ENCODE measurements around the gene FAF1.

FAF1 gene

DNA sequence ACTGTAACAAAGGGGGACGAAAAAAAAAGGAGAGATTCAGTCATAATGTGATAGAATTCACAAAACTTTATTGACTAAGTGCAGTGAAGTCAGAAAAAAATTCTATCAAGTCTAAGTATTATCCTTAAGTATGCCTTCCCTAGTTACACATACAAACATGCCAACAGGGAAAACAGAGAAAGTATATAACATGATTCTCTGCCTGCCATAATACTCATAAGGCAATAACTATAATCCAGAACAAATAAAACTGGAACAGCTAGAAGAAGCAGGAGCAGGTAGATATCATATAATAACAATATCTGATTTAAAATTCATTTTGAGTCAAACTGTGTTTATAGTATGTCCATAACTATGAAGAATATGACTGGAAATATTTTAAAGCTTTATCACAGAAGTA, 184.3 kb downstream of the FAF1 start:
- no peak overlapping the region for H3K4me3 ChIP-seq (ENCODE audit: low read depth, low read length)
- ChIA-PET POLR2A (no interaction called here), CTCF (interaction anchor here (0.6 to 4.3 kb wide), 11 partner anchors 8 to 510 kb away, joined by 3 to 58 read pairs (median 6); no protein-coding TSS in a partner anchor)
- no peak for TF ChIP-seq ZNF707 (tag by site-specific recombination; IDR thresholded peaks at IDR 0.05)
- no peaks in the 10 kb centered on the region for H3K9me3 ChIP-seq (ENCODE audit: control insufficient read depth, insufficient read depth, low read depth, low read length)
- H3K36me3 ChIP-seq (ENCODE audit: control insufficient read depth in 2 of 2, insufficient read depth in 1 of 2, low read length in 2 of 2) = peaks cover 0 to 6% of the 10 kb centered on the region in 2 experiments; a peak in 1 of 3 replicates
- H3K27ac ChIP-seq (ENCODE audit: extremely low read depth, low read depth, low read length) = no peak overlapping the region
- no peaks in the 10 kb centered on the region for H3K4me1 ChIP-seq (ENCODE audit: control insufficient read depth, insufficient read depth, low read length)

DNA sequence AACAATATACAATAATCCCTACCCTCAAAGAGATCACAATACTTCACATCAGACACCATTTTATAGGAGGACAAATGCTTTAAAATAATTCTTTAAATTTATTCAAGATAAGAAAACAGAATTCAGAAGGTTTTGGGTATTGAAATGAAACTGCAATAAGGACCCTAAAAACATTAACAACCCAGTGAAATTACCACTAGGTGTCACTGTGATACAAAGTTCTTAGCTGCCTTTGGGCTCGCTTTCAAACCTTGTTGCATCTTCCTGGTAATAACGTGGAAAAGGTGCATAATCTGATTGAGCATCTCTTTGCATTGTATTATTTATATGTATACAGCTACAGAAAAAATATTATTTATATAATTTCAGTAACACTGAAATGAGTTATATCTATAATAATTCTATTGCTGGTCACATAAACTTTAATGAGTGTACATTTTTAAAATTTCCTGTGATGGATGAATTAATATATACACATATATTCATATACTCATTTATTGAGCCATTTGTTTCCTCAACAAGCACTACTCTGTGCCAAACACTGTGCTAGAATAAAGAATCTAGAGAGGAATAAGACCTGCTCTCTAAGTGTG, 185.2 kb downstream of the FAF1 start:
- POLR2A ChIA-PET = interaction anchor here (1.2 kb wide), 1 partner anchor 185 kb away, joined by 5 read pairs; the partner anchor contains the start of gene FAF1
- Histone ChIP-seq H3K27ac (ENCODE audit: extremely low read depth, low read depth, low read length) (no peak overlapping the region), H3K36me3 (ENCODE audit: control insufficient read depth in 2 of 2, insufficient read depth in 1 of 2, low read length in 2 of 2) (no peaks in the 10 kb centered on the region), H3K4me3 (ENCODE audit: low read depth, low read length) (no peak overlapping the region), H3K4me1 (ENCODE audit: control insufficient read depth, insufficient read depth, low read length) (no peaks in the 10 kb centered on the region), H3K9me3 (ENCODE audit: control insufficient read depth, insufficient read depth, low read depth, low read length) (no peaks in the 10 kb centered on the region)
- CTCF ChIA-PET = interaction anchor here (0.7 to 4.3 kb wide), 35 partner anchors 8 to 539 kb away, joined by 3 to 58 read pairs (median 4); partner anchors contain the start of gene FAF1
- no peak for TF ChIP-seq MZF1 (tag by site-specific recombination; IDR thresholded peaks at IDR 0.05; ENCODE audit: borderline replicate concordance)
- 0 out of 2 replicates have a peak, but pooled peaks have one; percentile 19 for TF ChIP-seq ZNF501 (tag by site-specific recombination; IDR thresholded peaks at IDR 0.05)
- TF ChIP-seq ZNF174 (tag by site-specific recombination; IDR thresholded peaks at IDR 0.05) = no peak
- TF ChIP-seq, protein P1, sequence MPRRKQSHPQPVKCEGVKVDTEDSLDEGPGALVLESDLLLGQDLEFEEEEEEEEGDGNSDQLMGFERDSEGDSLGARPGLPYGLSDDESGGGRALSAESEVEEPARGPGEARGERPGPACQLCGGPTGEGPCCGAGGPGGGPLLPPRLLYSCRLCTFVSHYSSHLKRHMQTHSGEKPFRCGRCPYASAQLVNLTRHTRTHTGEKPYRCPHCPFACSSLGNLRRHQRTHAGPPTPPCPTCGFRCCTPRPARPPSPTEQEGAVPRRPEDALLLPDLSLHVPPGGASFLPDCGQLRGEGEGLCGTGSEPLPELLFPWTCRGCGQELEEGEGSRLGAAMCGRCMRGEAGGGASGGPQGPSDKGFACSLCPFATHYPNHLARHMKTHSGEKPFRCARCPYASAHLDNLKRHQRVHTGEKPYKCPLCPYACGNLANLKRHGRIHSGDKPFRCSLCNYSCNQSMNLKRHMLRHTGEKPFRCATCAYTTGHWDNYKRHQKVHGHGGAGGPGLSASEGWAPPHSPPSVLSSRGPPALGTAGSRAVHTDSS (tag by site-specific recombination; IDR thresholded peaks at IDR 0.05) = no peak
- TF ChIP-seq ZNF747 (tag by site-specific recombination; IDR thresholded peaks at IDR 0.05) = no peak
- TF ChIP-seq, protein P2, sequence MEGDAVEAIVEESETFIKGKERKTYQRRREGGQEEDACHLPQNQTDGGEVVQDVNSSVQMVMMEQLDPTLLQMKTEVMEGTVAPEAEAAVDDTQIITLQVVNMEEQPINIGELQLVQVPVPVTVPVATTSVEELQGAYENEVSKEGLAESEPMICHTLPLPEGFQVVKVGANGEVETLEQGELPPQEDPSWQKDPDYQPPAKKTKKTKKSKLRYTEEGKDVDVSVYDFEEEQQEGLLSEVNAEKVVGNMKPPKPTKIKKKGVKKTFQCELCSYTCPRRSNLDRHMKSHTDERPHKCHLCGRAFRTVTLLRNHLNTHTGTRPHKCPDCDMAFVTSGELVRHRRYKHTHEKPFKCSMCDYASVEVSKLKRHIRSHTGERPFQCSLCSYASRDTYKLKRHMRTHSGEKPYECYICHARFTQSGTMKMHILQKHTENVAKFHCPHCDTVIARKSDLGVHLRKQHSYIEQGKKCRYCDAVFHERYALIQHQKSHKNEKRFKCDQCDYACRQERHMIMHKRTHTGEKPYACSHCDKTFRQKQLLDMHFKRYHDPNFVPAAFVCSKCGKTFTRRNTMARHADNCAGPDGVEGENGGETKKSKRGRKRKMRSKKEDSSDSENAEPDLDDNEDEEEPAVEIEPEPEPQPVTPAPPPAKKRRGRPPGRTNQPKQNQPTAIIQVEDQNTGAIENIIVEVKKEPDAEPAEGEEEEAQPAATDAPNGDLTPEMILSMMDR (tag by site-specific recombination; IDR thresholded peaks at IDR 0.05) = 0 out of 2 replicates have a peak, but pooled peaks have one; percentile 22
- no peak for TF ChIP-seq ZNF621 (tag by site-specific recombination; IDR thresholded peaks at IDR 0.05)
- no peak for TF ChIP-seq ZNF677 (tag by site-specific recombination; IDR thresholded peaks at IDR 0.05)
- TF ChIP-seq SCRT2 (tag by site-specific recombination; IDR thresholded peaks at IDR 0.05) = peak; percentile 85
- TF ChIP-seq IKZF3 (tag by site-specific recombination; IDR thresholded peaks at IDR 0.05) = peak; percentile 60; the same call in 1 of the 2 replicates
- TF ChIP-seq ZNF660 (tag by site-specific recombination; IDR thresholded peaks at IDR 0.05) = peak; percentile 82
- TF ChIP-seq ZNF654 (tag by site-specific recombination; IDR thresholded peaks at IDR 0.05; ENCODE audit: low read depth) = peak; percentile 78
- TF ChIP-seq TRIM28 (IDR thresholded peaks at IDR 0.05; ENCODE audit: borderline replicate concordance, low read length) = no peak
- no peak for TF ChIP-seq ZNF280D (tag by site-specific recombination; IDR thresholded peaks at IDR 0.05)
- TF ChIP-seq, protein P3, sequence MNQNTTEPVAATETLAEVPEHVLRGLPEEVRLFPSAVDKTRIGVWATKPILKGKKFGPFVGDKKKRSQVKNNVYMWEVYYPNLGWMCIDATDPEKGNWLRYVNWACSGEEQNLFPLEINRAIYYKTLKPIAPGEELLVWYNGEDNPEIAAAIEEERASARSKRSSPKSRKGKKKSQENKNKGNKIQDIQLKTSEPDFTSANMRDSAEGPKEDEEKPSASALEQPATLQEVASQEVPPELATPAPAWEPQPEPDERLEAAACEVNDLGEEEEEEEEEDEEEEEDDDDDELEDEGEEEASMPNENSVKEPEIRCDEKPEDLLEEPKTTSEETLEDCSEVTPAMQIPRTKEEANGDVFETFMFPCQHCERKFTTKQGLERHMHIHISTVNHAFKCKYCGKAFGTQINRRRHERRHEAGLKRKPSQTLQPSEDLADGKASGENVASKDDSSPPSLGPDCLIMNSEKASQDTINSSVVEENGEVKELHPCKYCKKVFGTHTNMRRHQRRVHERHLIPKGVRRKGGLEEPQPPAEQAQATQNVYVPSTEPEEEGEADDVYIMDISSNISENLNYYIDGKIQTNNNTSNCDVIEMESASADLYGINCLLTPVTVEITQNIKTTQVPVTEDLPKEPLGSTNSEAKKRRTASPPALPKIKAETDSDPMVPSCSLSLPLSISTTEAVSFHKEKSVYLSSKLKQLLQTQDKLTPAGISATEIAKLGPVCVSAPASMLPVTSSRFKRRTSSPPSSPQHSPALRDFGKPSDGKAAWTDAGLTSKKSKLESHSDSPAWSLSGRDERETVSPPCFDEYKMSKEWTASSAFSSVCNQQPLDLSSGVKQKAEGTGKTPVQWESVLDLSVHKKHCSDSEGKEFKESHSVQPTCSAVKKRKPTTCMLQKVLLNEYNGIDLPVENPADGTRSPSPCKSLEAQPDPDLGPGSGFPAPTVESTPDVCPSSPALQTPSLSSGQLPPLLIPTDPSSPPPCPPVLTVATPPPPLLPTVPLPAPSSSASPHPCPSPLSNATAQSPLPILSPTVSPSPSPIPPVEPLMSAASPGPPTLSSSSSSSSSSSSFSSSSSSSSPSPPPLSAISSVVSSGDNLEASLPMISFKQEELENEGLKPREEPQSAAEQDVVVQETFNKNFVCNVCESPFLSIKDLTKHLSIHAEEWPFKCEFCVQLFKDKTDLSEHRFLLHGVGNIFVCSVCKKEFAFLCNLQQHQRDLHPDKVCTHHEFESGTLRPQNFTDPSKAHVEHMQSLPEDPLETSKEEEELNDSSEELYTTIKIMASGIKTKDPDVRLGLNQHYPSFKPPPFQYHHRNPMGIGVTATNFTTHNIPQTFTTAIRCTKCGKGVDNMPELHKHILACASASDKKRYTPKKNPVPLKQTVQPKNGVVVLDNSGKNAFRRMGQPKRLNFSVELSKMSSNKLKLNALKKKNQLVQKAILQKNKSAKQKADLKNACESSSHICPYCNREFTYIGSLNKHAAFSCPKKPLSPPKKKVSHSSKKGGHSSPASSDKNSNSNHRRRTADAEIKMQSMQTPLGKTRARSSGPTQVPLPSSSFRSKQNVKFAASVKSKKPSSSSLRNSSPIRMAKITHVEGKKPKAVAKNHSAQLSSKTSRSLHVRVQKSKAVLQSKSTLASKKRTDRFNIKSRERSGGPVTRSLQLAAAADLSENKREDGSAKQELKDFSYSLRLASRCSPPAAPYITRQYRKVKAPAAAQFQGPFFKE (tag by site-specific recombination; IDR thresholded peaks at IDR 0.05; ENCODE audit: borderline replicate concordance) = no peak

Data from HEK293 (cell line).